ENCODE measurements around the gene HOXA9.

HOXA9 gene

GRCh38 chr7:27161721-27162560, 3.4 kb downstream of the HOXA9 start:
- no peaks in the 10 kb centered on the region for H3K36me3 ChIP-seq (ENCODE audit: insufficient read depth, low read length)
- no peak overlapping the region for H3K9ac ChIP-seq (ENCODE audit: low read depth, low read length)
- no peaks in the 10 kb centered on the region for H3K9me3 ChIP-seq (ENCODE audit: control insufficient read depth, insufficient read depth, low read length)
- 0 out of 2 replicates have a peak, but pooled peaks cover 3% of the 10 kb centered on the region for H3K4me1 ChIP-seq (ENCODE audit: insufficient read depth, low read length)

GRCh38 chr7:27161214-27161720, 4.1 kb downstream of the HOXA9 start:
- peak overlapping the region; percentile 61; the same call in 1 of the 2 replicates for H3K9ac ChIP-seq (ENCODE audit: low read depth, low read length)
- H3K4me1 ChIP-seq (ENCODE audit: insufficient read depth, low read length): no peaks in the 10 kb centered on the region
- no peaks in the 10 kb centered on the region for H3K36me3 ChIP-seq (ENCODE audit: insufficient read depth, low read length)
- peaks cover 2% of the 10 kb centered on the region; the same call in 1 of the 2 replicates for H3K9me3 ChIP-seq (ENCODE audit: control insufficient read depth, insufficient read depth, low read length)

GRCh38 chr7:27160546-27161213, 4.7 kb downstream of the HOXA9 start:
- Histone ChIP-seq H3K9ac (ENCODE audit: low read depth, low read length) (peak overlapping the region; percentile 61; the same call in 1 of the 2 replicates), H3K36me3 (ENCODE audit: insufficient read depth, low read length) (no peaks in the 10 kb centered on the region), H3K4me1 (ENCODE audit: insufficient read depth, low read length) (no peaks in the 10 kb centered on the region), H3K9me3 (ENCODE audit: control insufficient read depth, insufficient read depth, low read length) (peaks cover 3% of the 10 kb centered on the region; the same call in 1 of the 2 replicates)

GRCh38 chr7:27160145-27160545, 5.2 kb downstream of the HOXA9 start:
- peaks cover 3% of the 10 kb centered on the region; the same call in 1 of the 2 replicates for H3K9me3 ChIP-seq (ENCODE audit: control insufficient read depth, insufficient read depth, low read length)
- H3K4me1 ChIP-seq (ENCODE audit: insufficient read depth, low read length): no peaks in the 10 kb centered on the region
- peak overlapping the region; percentile 61; the same call in 1 of the 2 replicates for H3K9ac ChIP-seq (ENCODE audit: low read depth, low read length)
- H3K36me3 ChIP-seq (ENCODE audit: insufficient read depth, low read length): no peaks in the 10 kb centered on the region

- no peak overlapping the region for H3K9ac ChIP-seq (ENCODE audit: low read depth, low read length)
- H3K9me3 ChIP-seq (ENCODE audit: control insufficient read depth, insufficient read depth, low read length): peaks cover 3% of the 10 kb centered on the region; the same call in 1 of the 2 replicates
- no peaks in the 10 kb centered on the region for H3K36me3 ChIP-seq (ENCODE audit: insufficient read depth, low read length)
- H3K4me1 ChIP-seq (ENCODE audit: insufficient read depth, low read length): no peaks in the 10 kb centered on the region
These were observed 5.8 kb downstream of the HOXA9 start for GRCh38 chr7:27159266-27160144.

GRCh38 chr7:27158436-27159265, 6.7 kb downstream of the HOXA9 start:
- Histone ChIP-seq H3K36me3 (ENCODE audit: insufficient read depth, low read length) (no peaks in the 10 kb centered on the region), H3K9ac (ENCODE audit: low read depth, low read length) (no peak overlapping the region), H3K9me3 (ENCODE audit: control insufficient read depth, insufficient read depth, low read length) (peaks cover 3% of the 10 kb centered on the region; the same call in 1 of the 2 replicates), H3K4me1 (ENCODE audit: insufficient read depth, low read length) (no peaks in the 10 kb centered on the region)

- Histone ChIP-seq H3K36me3 (ENCODE audit: insufficient read depth, low read length) (no peaks in the 10 kb centered on the region), H3K9ac (ENCODE audit: low read depth, low read length) (no peak overlapping the region), H3K4me1 (ENCODE audit: insufficient read depth, low read length) (no peaks in the 10 kb centered on the region), H3K9me3 (ENCODE audit: control insufficient read depth, insufficient read depth, low read length) (peaks cover 3% of the 10 kb centered on the region; the same call in 1 of the 2 replicates)
These were observed 7.5 kb downstream of the HOXA9 start for GRCh38 chr7:27157702-27158431.

- Histone ChIP-seq H3K36me3 (ENCODE audit: insufficient read depth, low read length) (no peaks in the 10 kb centered on the region), H3K9ac (ENCODE audit: low read depth, low read length) (no peak overlapping the region), H3K4me1 (ENCODE audit: insufficient read depth, low read length) (no peaks in the 10 kb centered on the region), H3K9me3 (ENCODE audit: control insufficient read depth, insufficient read depth, low read length) (peaks cover 3% of the 10 kb centered on the region; the same call in 1 of the 2 replicates)
These were observed 8.2 kb downstream of the HOXA9 start for GRCh38 chr7:27156916-27157701.

GRCh38 chr7:27156508-27156898, 8.8 kb downstream of the HOXA9 start, which contains the start of gene HOXA7:
TSS of gene HOXA7 (minus strand) at chr7:27156675. CDS start at chr7:27156545, 130 bp downstream.
- Histone ChIP-seq H3K9ac (ENCODE audit: low read depth, low read length) (peak within 1 kb of the TSS; percentile 43; the same call in 1 of the 2 replicates), H3K9me3 (ENCODE audit: control insufficient read depth, insufficient read depth, low read length) (peaks cover 3% of the 10 kb centered on the region; the same call in 1 of the 2 replicates), H3K4me1 (ENCODE audit: insufficient read depth, low read length) (no peaks in the 10 kb centered on the region), H3K36me3 (ENCODE audit: insufficient read depth, low read length) (no peaks in the 10 kb centered on the region)

- Histone ChIP-seq H3K36me3 (ENCODE audit: insufficient read depth, low read length) (no peaks in the 10 kb centered on the region), H3K9me3 (ENCODE audit: control insufficient read depth, insufficient read depth, low read length) (peaks cover 3% of the 10 kb centered on the region; the same call in 1 of the 2 replicates), H3K4me1 (ENCODE audit: insufficient read depth, low read length) (no peaks in the 10 kb centered on the region), H3K9ac (ENCODE audit: low read depth, low read length) (peak overlapping the region; percentile 43; the same call in 1 of the 2 replicates)
These were observed 9.4 kb downstream of the HOXA9 start for GRCh38 chr7:27155816-27156507.

- Histone ChIP-seq H3K36me3 (ENCODE audit: insufficient read depth, low read length) (no peaks in the 10 kb centered on the region), H3K9me3 (ENCODE audit: control insufficient read depth, insufficient read depth, low read length) (peaks cover 3% of the 10 kb centered on the region; the same call in 1 of the 2 replicates), H3K9ac (ENCODE audit: low read depth, low read length) (no peak overlapping the region), H3K4me1 (ENCODE audit: insufficient read depth, low read length) (no peaks in the 10 kb centered on the region)
These were observed 10.2 kb downstream of the HOXA9 start for GRCh38 chr7:27154901-27155815.
